ENCODE results near the gene NARS2. TPM values are rescaled to one million over a fixed set of nuclear protein-coding genes. Genes with fewer than 3 reads are reported as not detected.
A peak's percentile ranks its signal among the peaks of the same experiment; 100 is the strongest.

NARS2 gene
- total and polyA plus RNA-seq, 9 of the 15 experiments (the other 6 are each of a cell fraction or from before 2014, with no cell fraction given), result 26.8 to 48.0 (median 34.2) TPM

GRCh38 chr11:78574386-78575381, at the start of gene NARS2 (continued):
- TF ChIP-seq ZNF518B (CRISPR knock-in tag; IDR thresholded peaks at IDR 0.05), result no peak
- TF ChIP-seq ZNF217 (CRISPR knock-in tag; IDR thresholded peaks at IDR 0.05), result no peak
- 0 out of 2 replicates have a peak, but pooled peaks have one; percentile 67 for TF ChIP-seq ZBTB49 (CRISPR knock-in tag; IDR thresholded peaks at IDR 0.05; ENCODE audit: borderline replicate concordance)
- TF ChIP-seq SMARCA5 (IDR thresholded peaks at IDR 0.05), result no peak
- TF ChIP-seq MTA3 (IDR thresholded peaks at IDR 0.05; ENCODE audit: borderline replicate concordance), result no peak; the same call in 1 of the 2 replicates
- TF ChIP-seq HES1 (IDR thresholded peaks at IDR 0.05; ENCODE audit: low read depth), result no peak
- 0 out of 2 replicates have a peak, but pooled peaks have one; percentile 7 for TF ChIP-seq SMARCA4 (IDR thresholded peaks at IDR 0.05)
- no peak for TF ChIP-seq ZNF277 (CRISPR knock-in tag; IDR thresholded peaks at IDR 0.05; ENCODE audit: borderline replicate concordance)
- no peak for TF ChIP-seq ILK (tag; IDR thresholded peaks at IDR 0.05; ENCODE audit: borderline replicate concordance, low read depth)
- no peak for TF ChIP-seq ARID1B (IDR thresholded peaks at IDR 0.05)

Data from K562 (cell line).